Liver (tissue), 9 donors: Measurements from ENCODE around the gene PLEKHF1. TPM values are rescaled to one million over a fixed set of nuclear protein-coding genes. Genes with fewer than 3 reads are reported as not detected.

ENCODE experiments used
- DNase-seq: peaks from one replicate; pipeline ENCODE4 v3.0.0-alpha.2; 2017; ENCODE audit warnings: low spot score
- H3K27ac ChIP-seq, 2 donors: one replicate each; pipeline ENCODE4 v1.7.0; 2013; ENCODE audit warnings: inconsistent platforms in 2 of 2, low read length in 2 of 2, control low read depth in 1 of 2, low read depth in 1 of 2, mild to moderate bottlenecking in 1 of 2
- H3K27me3 ChIP-seq, 4 donors: one replicate each; pipeline versions ENCODE4 v1.6.1 to v1.7.0; 2013; ENCODE audit warnings: low read length in 3 of 4, inconsistent platforms in 1 of 4, mild to moderate bottlenecking in 1 of 4, moderate library complexity in 1 of 4; ENCODE audit not compliant: control insufficient read depth in 4 of 4, insufficient read depth in 4 of 4
- H3K36me3 ChIP-seq, 4 donors: one replicate each; pipeline versions ENCODE4 v1.6.1 to v1.7.0; 2013; ENCODE audit warnings: low read length in 3 of 4, mild to moderate bottlenecking in 3 of 4, low read depth in 1 of 4, moderate library complexity in 1 of 4; ENCODE audit not compliant: control insufficient read depth in 4 of 4, insufficient read depth in 3 of 4
- H3K4me1 ChIP-seq, 4 donors: one replicate each; pipeline versions ENCODE4 v1.6.1 to v1.7.0; 2013; ENCODE audit warnings: low read length in 3 of 4, mild to moderate bottlenecking in 3 of 4, moderate library complexity in 1 of 4; ENCODE audit not compliant: control insufficient read depth in 4 of 4, insufficient read depth in 4 of 4
- H3K4me3 ChIP-seq, 3 donors: one replicate each; pipeline versions ENCODE4 v1.6.1 to v1.7.0; 2013; ENCODE audit warnings: low read length in 3 of 3, control low read depth in 1 of 3, low read depth in 1 of 3, mild to moderate bottlenecking in 1 of 3
- H3K9ac ChIP-seq, 2 donors: one replicate each; pipeline ENCODE4 v1.7.0; 2013; ENCODE audit warnings: low read length in 2 of 2, mild to moderate bottlenecking in 2 of 2, moderate library complexity in 2 of 2, control low read depth in 1 of 2, low read depth in 1 of 2
- H3K9me3 ChIP-seq, 4 donors: one replicate each; pipeline versions ENCODE4 v1.6.1 to v1.7.0; 2013; ENCODE audit warnings: low read length in 3 of 4; ENCODE audit not compliant: control insufficient read depth in 4 of 4
- CTCF ChIP-seq: fragments of 150-350 bp; IDR thresholded peaks from 2 replicates; pipeline ENCODE4 v1.5.1; 2017; ENCODE audit warnings: improper control_type of control experiment, low read depth, low read length; ENCODE audit not compliant: missing input control
- FOXA1 ChIP-seq: IDR thresholded peaks from 2 replicates; pipeline ENCODE4 v1.6.1; 2016; ENCODE audit warnings: antibody characterized with exemption
- FOXA2 ChIP-seq: IDR thresholded peaks from 2 replicates; pipeline ENCODE4 v1.6.1; 2016; ENCODE audit warnings: antibody characterized with exemption
- GABPA ChIP-seq, 2 donors: IDR thresholded peaks in 1 of 2; conservative IDR thresholded peaks in 1 of 2; 2 replicates each; pipeline ENCODE4 v1.6.1; 2016; ENCODE audit warnings: antibody characterized with exemption in 2 of 2, mild to moderate bottlenecking in 1 of 2, moderate library complexity in 1 of 2
- HNF4A ChIP-seq, 2 donors: conservative IDR thresholded peaks; 2 replicates each; pipeline ENCODE4 v1.6.1; 2016; ENCODE audit warnings: antibody characterized with exemption in 2 of 2, mild to moderate bottlenecking in 2 of 2
- MAX ChIP-seq: IDR thresholded peaks from 2 replicates; pipeline ENCODE4 v1.6.1; 2016; ENCODE audit warnings: antibody characterized with exemption
- NR2F2 ChIP-seq: IDR thresholded peaks from 2 replicates; pipeline ENCODE4 v1.6.1; 2016; ENCODE audit warnings: antibody characterized with exemption
- RAD21 ChIP-seq, 2 donors: IDR thresholded peaks; 2 replicates each; pipeline ENCODE4 v1.6.1; 2016; ENCODE audit warnings: antibody characterized with exemption in 2 of 2, mild to moderate bottlenecking in 2 of 2
- REST ChIP-seq: IDR thresholded peaks from 2 replicates; pipeline ENCODE4 v1.6.1; 2016; ENCODE audit warnings: antibody characterized with exemption, mild to moderate bottlenecking
- SP1 ChIP-seq: IDR thresholded peaks from 2 replicates; pipeline ENCODE4 v1.6.1; 2018; ENCODE audit warnings: antibody characterized with exemption, mild to moderate bottlenecking
- YY1 ChIP-seq: IDR thresholded peaks from 2 replicates; pipeline ENCODE4 v1.6.1; 2016; ENCODE audit warnings: antibody characterized with exemption, mild to moderate bottlenecking
- ZBTB33 ChIP-seq: IDR thresholded peaks from 2 replicates; pipeline ENCODE4 v1.6.1; 2016; ENCODE audit warnings: antibody characterized with exemption
- WGBS: extraction: QIAGEN DNeasy Blood & Tissue Kit; methylation state at CpG from one replicate; pipeline ENCODE4 v1.1.7; 2013; 5-methylcytosine and 5-hydroxymethylcytosine counted together
- polyA plus RNA-seq, 2 donors: library from polyadenylated mRNA; stranded (reverse) in 1 of 2; unstranded in 1 of 2; fragments of 200-250 nt in 1 of 2; fragments of >200 nt in 1 of 2; fragmentation: Nextera tagmentation in 1 of 2; extraction: Ambion mirVana in 1 of 2; gene quantifications; one replicate each; pipeline versions ENCODE4 v1.2.1 to v1.2.3, GENCODE V29; 2013 to 2015
- total RNA-seq, 2 donors: library from RNA; depleted of rRNA; stranded (reverse); fragments of >200 nt; gene quantifications; one replicate each; pipeline ENCODE4 v1.2.3, GENCODE V29; 2014
- donor health status: healthy.
- donor health status: healthy.
- donor health status: healthy.
- donor health status: healthy.
- donor health status: healthy.

PLEKHF1 gene
- total and polyA plus RNA-seq, 4 donors: 2.9 to 15.1 (median 8.9) TPM

GRCh38 chr19:29696565-29696846, 31.2 kb downstream of the PLEKHF1 start (continued):
- TF ChIP-seq ZBTB33 (no peak), FOXA2 (no peak), GABPA (IDR thresholded peaks at IDR 0.05 in 1 of 2, conservative IDR thresholded peaks at IDR 0.05 in 1 of 2) (no peak), MAX (no peak)

- H3K36me3 ChIP-seq: peaks cover 3 to 19% (median 7%) of the 10 kb centered on the region in 4 donors
- H3K4me1 ChIP-seq: peaks cover 0 to 4% (median 2%) of the 10 kb centered on the region in 4 donors
- H3K9me3 ChIP-seq: no peaks in the 10 kb centered on the region
- H3K9ac ChIP-seq: no peak overlapping the region
- no peak for DNase-seq
- no peaks in the 10 kb centered on the region for H3K27me3 ChIP-seq
- H3K27ac ChIP-seq: no peak overlapping the region
- 93% methylated on average over 8 of the region's 10 CpGs for WGBS
- H3K4me3 ChIP-seq: no peak overlapping the region
- TF ChIP-seq REST: no peak
- no peak for TF ChIP-seq FOXA1
- TF ChIP-seq YY1: no peak
- TF ChIP-seq ZBTB33: no peak
- no peak for TF ChIP-seq MAX
- TF ChIP-seq GABPA (IDR thresholded peaks at IDR 0.05 in 1 of 2, conservative IDR thresholded peaks at IDR 0.05 in 1 of 2): no peak
- TF ChIP-seq RAD21 (IDR thresholded peaks at IDR 0.05): no peak
These were observed 32.4 kb downstream of the PLEKHF1 start for GRCh38 chr19:29697523-29698261.

GRCh38 chr19:29699861-29700260, 34.6 kb downstream of the PLEKHF1 start:
- no peak for DNase-seq
- no peaks in the 10 kb centered on the region for H3K9me3 ChIP-seq
- peaks cover 3 to 23% (median 7%) of the 10 kb centered on the region in 4 donors for H3K36me3 ChIP-seq
- H3K4me3 ChIP-seq: no peak overlapping the region
- 86% methylated on average over 5 of the region's 5 CpGs for WGBS
- no peak overlapping the region for H3K9ac ChIP-seq
- H3K27ac ChIP-seq: no peak overlapping the region
- H3K4me1 ChIP-seq: peaks cover 0 to 16% (median 7%) of the 10 kb centered on the region in 4 donors
- no peaks in the 10 kb centered on the region for H3K27me3 ChIP-seq
- TF ChIP-seq FOXA2 (no peak), FOXA1 (no peak), RAD21 (IDR thresholded peaks at IDR 0.05) (no peak), HNF4A (conservative IDR thresholded peaks at IDR 0.05) (no peak), REST (no peak), SP1 (no peak), NR2F2 (no peak), CTCF (no peak)
